ENCODE measurements around the gene WIZ. TPM values are rescaled to one million over a fixed set of nuclear protein-coding genes. Genes with fewer than 3 reads are reported as not detected.

The WIZ gene
- polyA plus RNA-seq, 1 donor (not counting 4 experiments of a cell fraction or from before 2014, with no cell fraction given) = 5.1 TPM

DNA sequence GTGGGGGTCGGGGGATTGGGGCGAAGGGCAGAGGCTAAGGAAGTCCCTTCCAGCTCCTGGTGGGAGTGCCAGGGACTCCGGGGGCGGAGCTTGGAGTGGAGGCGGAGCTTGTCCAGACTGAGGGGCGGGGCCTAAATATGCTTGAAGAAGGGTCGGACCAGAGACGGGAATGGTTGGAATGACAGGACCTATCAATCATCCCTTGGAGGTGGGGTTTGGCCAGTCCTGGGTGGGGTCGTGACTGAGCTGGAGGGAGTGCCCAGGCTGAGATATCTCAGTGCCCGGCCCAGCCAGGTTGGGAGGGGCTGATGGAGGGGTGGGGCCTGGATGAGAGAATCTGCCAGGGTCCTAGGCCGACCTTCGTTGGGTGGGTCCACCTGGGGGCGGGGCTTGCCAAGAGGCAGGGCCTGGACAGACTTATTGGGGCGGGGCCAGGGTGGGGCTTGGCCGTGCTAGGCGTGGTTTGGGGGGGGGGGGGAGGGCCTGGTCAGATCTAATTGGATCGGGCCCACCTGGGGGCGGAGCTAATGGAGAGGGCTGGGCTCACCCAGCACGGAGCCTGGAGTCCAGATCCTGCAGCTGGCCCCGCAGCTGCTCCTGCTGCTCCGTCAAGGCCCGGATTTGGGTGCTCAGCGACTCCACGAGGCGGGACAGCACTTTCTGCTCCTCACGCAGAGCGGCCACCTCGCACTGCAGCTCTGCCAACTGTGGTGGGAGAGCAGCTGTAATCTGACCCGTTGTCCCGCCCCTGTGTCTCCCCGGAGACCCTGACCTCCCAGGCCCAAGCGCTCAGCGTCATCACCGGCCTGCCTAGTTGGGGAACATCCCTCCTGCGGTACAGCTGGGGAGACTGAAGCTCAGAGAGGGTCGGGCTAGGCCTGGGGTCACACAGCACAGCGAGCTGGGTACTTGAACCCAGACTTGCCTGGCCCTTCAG is 2.6 kb upstream of the WIZ start:
- dilution Hi-C loops (cut with MboI; ENCODE audit: extremely low pct_ligation_motif_present, low sequenced_read_pairs) = no loop called here
- Histone ChIP-seq H2AFZ (ENCODE audit: control insufficient read depth, low read length) (peak overlapping the region; percentile 56), H3K4me2 (ENCODE audit: control insufficient read depth, extremely low read depth, insufficient read depth, low read depth, low read length) (peak overlapping the region; percentile 76), H3K79me2 (ENCODE audit: control insufficient read depth, insufficient read depth, low read length) (no peaks in the 10 kb centered on the region), H3K9me1 (ENCODE audit: control insufficient read depth, extremely low read depth, insufficient read depth, low read length) (no peaks in the 10 kb centered on the region), H3K27me3 (ENCODE audit: control insufficient read depth, extremely low read depth, insufficient read depth, low read length) (peaks cover 49% of the 10 kb centered on the region), H3K4me3 (ENCODE audit: control insufficient read depth in 2 of 3, extremely low read depth in 1 of 3, insufficient read depth in 2 of 3, low read depth in 1 of 3, low read length in 3 of 3) (peak overlapping the region in 1 of 3 experiments; percentile 15), H3K4me1 (ENCODE audit: control insufficient read depth, extremely low read depth, insufficient read depth, low read length) (peaks cover 3% of the 10 kb centered on the region), H4K20me1 (ENCODE audit: control insufficient read depth, extremely low read depth, insufficient read depth, low read length) (no peaks in the 10 kb centered on the region), H3K9me3 (ENCODE audit: control insufficient read depth, low read depth, low read length) (no peaks in the 10 kb centered on the region), H3K36me3 (ENCODE audit: control insufficient read depth in 2 of 2, extremely low read depth in 1 of 2, insufficient read depth in 2 of 2, low read length in 2 of 2) (no peaks in the 10 kb centered on the region), H3K9ac (ENCODE audit: control insufficient read depth, extremely low read depth, insufficient read depth, low read length) (no peak overlapping the region), H3K27ac (ENCODE audit: control insufficient read depth, insufficient read depth, low read length) (no peak overlapping the region)
- TF ChIP-seq, protein P1, sequence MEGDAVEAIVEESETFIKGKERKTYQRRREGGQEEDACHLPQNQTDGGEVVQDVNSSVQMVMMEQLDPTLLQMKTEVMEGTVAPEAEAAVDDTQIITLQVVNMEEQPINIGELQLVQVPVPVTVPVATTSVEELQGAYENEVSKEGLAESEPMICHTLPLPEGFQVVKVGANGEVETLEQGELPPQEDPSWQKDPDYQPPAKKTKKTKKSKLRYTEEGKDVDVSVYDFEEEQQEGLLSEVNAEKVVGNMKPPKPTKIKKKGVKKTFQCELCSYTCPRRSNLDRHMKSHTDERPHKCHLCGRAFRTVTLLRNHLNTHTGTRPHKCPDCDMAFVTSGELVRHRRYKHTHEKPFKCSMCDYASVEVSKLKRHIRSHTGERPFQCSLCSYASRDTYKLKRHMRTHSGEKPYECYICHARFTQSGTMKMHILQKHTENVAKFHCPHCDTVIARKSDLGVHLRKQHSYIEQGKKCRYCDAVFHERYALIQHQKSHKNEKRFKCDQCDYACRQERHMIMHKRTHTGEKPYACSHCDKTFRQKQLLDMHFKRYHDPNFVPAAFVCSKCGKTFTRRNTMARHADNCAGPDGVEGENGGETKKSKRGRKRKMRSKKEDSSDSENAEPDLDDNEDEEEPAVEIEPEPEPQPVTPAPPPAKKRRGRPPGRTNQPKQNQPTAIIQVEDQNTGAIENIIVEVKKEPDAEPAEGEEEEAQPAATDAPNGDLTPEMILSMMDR (optimal IDR thresholded peaks at IDR 0.05 in 1 of 3, IDR thresholded peaks at IDR 0.05 in 1 of 3, conservative IDR thresholded peaks at IDR 0.05 in 1 of 3; ENCODE audit: extremely low read depth in 1 of 3, insufficient read depth in 2 of 3, low read length in 3 of 3) = no peak
- TF ChIP-seq EZH2 (IDR thresholded peaks at IDR 0.05; ENCODE audit: low read length) = no peak
- DNase-seq (ENCODE audit: low read depth, low spot score) = peak; percentile 40
- no peak for FAIRE-seq

DNA sequence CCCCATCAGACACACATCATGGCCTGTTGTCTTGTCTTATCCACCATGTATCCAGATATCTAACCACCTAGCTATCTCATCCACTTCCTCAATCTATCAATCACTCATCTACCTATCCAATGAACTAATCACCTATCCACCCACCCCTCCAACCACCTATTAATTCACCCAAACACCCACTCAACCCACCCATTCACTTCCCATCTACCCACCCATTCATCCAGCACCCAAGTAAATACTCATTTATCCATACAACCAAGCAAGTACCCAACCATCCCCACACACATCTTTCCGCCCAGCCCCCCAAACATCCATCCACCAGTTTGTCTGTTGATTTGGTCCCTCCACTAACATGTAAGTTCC is 753 bp upstream of the WIZ start:
- Histone ChIP-seq H3K9ac (ENCODE audit: control insufficient read depth, extremely low read depth, insufficient read depth, low read length) (no peak overlapping the region), H3K4me2 (ENCODE audit: control insufficient read depth, extremely low read depth, insufficient read depth, low read depth, low read length) (no peak overlapping the region), H4K20me1 (ENCODE audit: control insufficient read depth, extremely low read depth, insufficient read depth, low read length) (no peaks in the 10 kb centered on the region), H3K4me3 (ENCODE audit: control insufficient read depth in 2 of 3, extremely low read depth in 1 of 3, insufficient read depth in 2 of 3, low read depth in 1 of 3, low read length in 3 of 3) (no peak overlapping the region), H2AFZ (ENCODE audit: control insufficient read depth, low read length) (peak overlapping the region; percentile 81), H3K36me3 (ENCODE audit: control insufficient read depth in 2 of 2, extremely low read depth in 1 of 2, insufficient read depth in 2 of 2, low read length in 2 of 2) (no peaks in the 10 kb centered on the region), H3K9me3 (ENCODE audit: control insufficient read depth, low read depth, low read length) (no peaks in the 10 kb centered on the region), H3K9me1 (ENCODE audit: control insufficient read depth, extremely low read depth, insufficient read depth, low read length) (no peaks in the 10 kb centered on the region), H3K79me2 (ENCODE audit: control insufficient read depth, insufficient read depth, low read length) (no peaks in the 10 kb centered on the region), H3K27me3 (ENCODE audit: control insufficient read depth, extremely low read depth, insufficient read depth, low read length) (peaks cover 31% of the 10 kb centered on the region), H3K4me1 (ENCODE audit: control insufficient read depth, extremely low read depth, insufficient read depth, low read length) (peaks cover 3% of the 10 kb centered on the region), H3K27ac (ENCODE audit: control insufficient read depth, insufficient read depth, low read length) (no peak overlapping the region)
- no peak for FAIRE-seq
- no peak for DNase-seq (ENCODE audit: low read depth, low spot score)
- TF ChIP-seq, protein P1 (optimal IDR thresholded peaks at IDR 0.05 in 1 of 3, IDR thresholded peaks at IDR 0.05 in 1 of 3, conservative IDR thresholded peaks at IDR 0.05 in 1 of 3; ENCODE audit: extremely low read depth in 1 of 3, insufficient read depth in 2 of 3, low read length in 3 of 3) = no peak
- no peak for TF ChIP-seq EZH2 (IDR thresholded peaks at IDR 0.05; ENCODE audit: low read length)
- dilution Hi-C loops (cut with MboI; ENCODE audit: extremely low pct_ligation_motif_present, low sequenced_read_pairs) = no loop called here
